ENCODE data around the gene TTC19.

The TTC19 gene

GRCh38 chr17:15999974-16000827, 577 bp downstream of the TTC19 start:
- Histone ChIP-seq H3K9ac (ENCODE audit: low read length) (peak overlapping the region; percentile 77), H3K27ac (ENCODE audit: low read depth, low read length) (peak overlapping the region; percentile 75), H3K23ac (ENCODE audit: low read length) (no peak overlapping the region), H3K14ac (ENCODE audit: low read length) (peak overlapping the region; percentile 90), H3K79me2 (ENCODE audit: control insufficient read depth, insufficient read depth, low read length, poor library complexity) (peaks cover 9% of the 10 kb centered on the region), H3K9me3 (ENCODE audit: insufficient read depth, low read depth, low read length) (no peaks in the 10 kb centered on the region), H3K4me3 (ENCODE audit: low read depth, low read length) (peak overlapping the region; percentile 95), H2BK12ac (ENCODE audit: low read length) (no peak overlapping the region), H3K4ac (ENCODE audit: low read depth, low read length) (peak overlapping the region; percentile 76), H4K8ac (ENCODE audit: low read depth, low read length) (peak overlapping the region; percentile 67), H3K79me1 (ENCODE audit: low read length) (peaks cover 7% of the 10 kb centered on the region), H2AFZ (ENCODE audit: insufficient read depth, low read length, poor library complexity) (peak overlapping the region; percentile 81), H3K36me3 (ENCODE audit: control insufficient read depth in 1 of 2, insufficient read depth in 2 of 2, low read length in 2 of 2) (peaks cover 15 to 23% of the 10 kb centered on the region in 2 experiments), H2BK5ac (ENCODE audit: low read depth, low read length, poor library complexity) (no peak overlapping the region), H4K12ac (ENCODE audit: low read depth, low read length) (peak overlapping the region; percentile 71), H2AK5ac (ENCODE audit: low read length) (no peak overlapping the region), H3K4me1 (ENCODE audit: control insufficient read depth in 1 of 2, insufficient read depth in 2 of 2, low read length in 2 of 2) (peaks cover 0 to 5% of the 10 kb centered on the region in 2 experiments), H4K91ac (ENCODE audit: low read depth, low read length) (peak overlapping the region; percentile 61), H3K4me2 (ENCODE audit: low read length) (peak overlapping the region; percentile 88), H3K27me3 (ENCODE audit: insufficient read depth, low read length) (no peaks in the 10 kb centered on the region), H3K18ac (ENCODE audit: low read length) (peak overlapping the region; percentile 89), H2BK120ac (ENCODE audit: insufficient read depth, low read length, poor library complexity) (peak overlapping the region; percentile 64)
- WGBS (ENCODE audit: extremely low coverage, insufficient coverage, insufficient read length) = no CpG with 5 or more reads among the region's 64 CpGs
- peak; percentile 47 to 61 for DNase-seq

- DNase-seq = peak; percentile 60 to 76
- H3K36me3 ChIP-seq (ENCODE audit: control insufficient read depth in 1 of 2, insufficient read depth in 2 of 2, low read length in 2 of 2) = peaks cover 17 to 30% of the 10 kb centered on the region in 2 experiments
- no peaks in the 10 kb centered on the region for H3K27me3 ChIP-seq (ENCODE audit: insufficient read depth, low read length)
- H3K9ac ChIP-seq (ENCODE audit: low read length) = no peak overlapping the region
- peak overlapping the region; percentile 76 for H3K4ac ChIP-seq (ENCODE audit: low read depth, low read length)
- H3K9me3 ChIP-seq (ENCODE audit: insufficient read depth, low read depth, low read length) = no peaks in the 10 kb centered on the region
- H3K4me2 ChIP-seq (ENCODE audit: low read length) = peak overlapping the region; percentile 88
- no peak overlapping the region for H2BK12ac ChIP-seq (ENCODE audit: low read length)
- no peak overlapping the region for H2BK120ac ChIP-seq (ENCODE audit: insufficient read depth, low read length, poor library complexity)
- peaks cover 7% of the 10 kb centered on the region for H3K79me1 ChIP-seq (ENCODE audit: low read length)
- H2AFZ ChIP-seq (ENCODE audit: insufficient read depth, low read length, poor library complexity) = no peak overlapping the region
- H3K4me1 ChIP-seq (ENCODE audit: control insufficient read depth in 1 of 2, insufficient read depth in 2 of 2, low read length in 2 of 2) = peaks cover 0 to 5% of the 10 kb centered on the region in 2 experiments
- no peak overlapping the region for H2BK5ac ChIP-seq (ENCODE audit: low read depth, low read length, poor library complexity)
- no peak overlapping the region for H2AK5ac ChIP-seq (ENCODE audit: low read length)
- no peak overlapping the region for H3K4me3 ChIP-seq (ENCODE audit: low read depth, low read length)
- no peak overlapping the region for H4K8ac ChIP-seq (ENCODE audit: low read depth, low read length)
- H4K91ac ChIP-seq (ENCODE audit: low read depth, low read length) = no peak overlapping the region
- H3K79me2 ChIP-seq (ENCODE audit: control insufficient read depth, insufficient read depth, low read length, poor library complexity) = peaks cover 9% of the 10 kb centered on the region
- no peak overlapping the region for H3K14ac ChIP-seq (ENCODE audit: low read length)
- no peak overlapping the region for H3K23ac ChIP-seq (ENCODE audit: low read length)
- H3K18ac ChIP-seq (ENCODE audit: low read length) = no peak overlapping the region
- H3K27ac ChIP-seq (ENCODE audit: low read depth, low read length) = no peak overlapping the region
- no peak overlapping the region for H4K12ac ChIP-seq (ENCODE audit: low read depth, low read length)
Measured at GRCh38 chr17:16001226-16001897, 1.7 kb downstream of the TTC19 start.

DNA sequence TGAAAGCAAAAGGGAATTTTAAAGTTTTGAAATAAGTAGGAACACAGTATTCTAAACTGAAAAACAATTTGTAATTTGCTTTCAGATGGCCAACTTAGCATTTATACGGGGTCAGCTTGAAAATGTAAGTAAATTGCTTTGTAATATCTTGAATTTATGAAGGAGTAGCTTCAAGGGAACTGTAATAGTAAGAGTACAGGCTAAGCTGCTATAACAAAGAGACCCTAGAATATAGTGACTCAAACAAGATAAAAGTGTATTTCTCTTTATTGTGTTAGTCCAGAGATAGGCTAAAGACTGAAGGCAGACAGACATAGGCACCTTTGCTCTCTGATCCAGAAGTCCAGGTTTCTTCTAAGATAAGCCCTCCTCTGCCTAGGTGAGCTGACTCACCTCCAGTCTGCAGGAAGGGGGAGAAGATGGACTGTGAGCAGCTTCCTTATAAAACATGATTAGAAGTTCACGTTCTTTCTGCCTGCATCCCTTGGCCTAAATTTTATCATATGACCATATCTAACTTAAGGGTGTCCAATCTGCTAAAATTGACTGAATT, 3.2 kb downstream of the TTC19 start:
- Histone ChIP-seq H3K79me1 (ENCODE audit: low read length) (peaks cover 7% of the 10 kb centered on the region), H4K91ac (ENCODE audit: low read depth, low read length) (no peak overlapping the region), H3K14ac (ENCODE audit: low read length) (no peak overlapping the region), H3K27ac (ENCODE audit: low read depth, low read length) (no peak overlapping the region), H3K27me3 (ENCODE audit: insufficient read depth, low read length) (no peaks in the 10 kb centered on the region), H3K9me3 (ENCODE audit: insufficient read depth, low read depth, low read length) (no peaks in the 10 kb centered on the region), H4K12ac (ENCODE audit: low read depth, low read length) (no peak overlapping the region), H2BK120ac (ENCODE audit: insufficient read depth, low read length, poor library complexity) (no peak overlapping the region), H3K4me1 (ENCODE audit: control insufficient read depth in 1 of 2, insufficient read depth in 2 of 2, low read length in 2 of 2) (peaks cover 0 to 5% of the 10 kb centered on the region in 2 experiments), H2AK5ac (ENCODE audit: low read length) (no peak overlapping the region), H4K8ac (ENCODE audit: low read depth, low read length) (no peak overlapping the region), H3K36me3 (ENCODE audit: control insufficient read depth in 1 of 2, insufficient read depth in 2 of 2, low read length in 2 of 2) (peaks cover 16 to 32% of the 10 kb centered on the region in 2 experiments), H2AFZ (ENCODE audit: insufficient read depth, low read length, poor library complexity) (no peak overlapping the region), H3K18ac (ENCODE audit: low read length) (no peak overlapping the region), H3K23ac (ENCODE audit: low read length) (no peak overlapping the region), H3K9ac (ENCODE audit: low read length) (no peak overlapping the region), H3K4ac (ENCODE audit: low read depth, low read length) (no peak overlapping the region), H2BK5ac (ENCODE audit: low read depth, low read length, poor library complexity) (no peak overlapping the region), H3K79me2 (ENCODE audit: control insufficient read depth, insufficient read depth, low read length, poor library complexity) (peaks cover 9% of the 10 kb centered on the region), H3K4me3 (ENCODE audit: low read depth, low read length) (no peak overlapping the region), H2BK12ac (ENCODE audit: low read length) (no peak overlapping the region), H3K4me2 (ENCODE audit: low read length) (no peak overlapping the region)
- no peak for DNase-seq
- WGBS (ENCODE audit: extremely low coverage, insufficient coverage, insufficient read length) = no CpG with 5 or more reads among the region's 2 CpGs

DNA sequence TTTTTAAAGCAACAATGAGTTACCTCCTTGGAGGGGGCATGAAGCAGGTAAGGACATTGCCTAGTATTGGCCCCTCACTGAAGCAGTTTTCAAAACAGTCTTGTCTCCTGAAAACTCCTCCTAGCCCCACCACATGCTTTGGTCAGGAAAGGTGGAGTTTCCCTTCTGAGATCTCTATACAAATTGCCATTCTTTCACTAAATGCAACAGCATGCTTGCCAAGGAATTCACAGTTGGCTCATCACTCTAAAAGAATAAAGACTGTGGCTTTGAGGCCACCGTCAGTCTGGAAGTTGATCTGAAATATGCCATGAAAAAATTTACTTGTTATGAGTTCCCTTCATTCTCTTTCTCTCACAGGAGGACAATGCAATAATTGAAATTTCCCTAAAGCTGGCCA, 4.2 kb downstream of the TTC19 start:
- no peak overlapping the region for H3K18ac ChIP-seq (ENCODE audit: low read length)
- peaks cover 9% of the 10 kb centered on the region for H3K79me2 ChIP-seq (ENCODE audit: control insufficient read depth, insufficient read depth, low read length, poor library complexity)
- no peak overlapping the region for H2AK5ac ChIP-seq (ENCODE audit: low read length)
- H2AFZ ChIP-seq (ENCODE audit: insufficient read depth, low read length, poor library complexity) = no peak overlapping the region
- no peak overlapping the region for H2BK12ac ChIP-seq (ENCODE audit: low read length)
- no peak overlapping the region for H2BK5ac ChIP-seq (ENCODE audit: low read depth, low read length, poor library complexity)
- H3K4ac ChIP-seq (ENCODE audit: low read depth, low read length) = no peak overlapping the region
- H4K91ac ChIP-seq (ENCODE audit: low read depth, low read length) = no peak overlapping the region
- no peak overlapping the region for H3K27ac ChIP-seq (ENCODE audit: low read depth, low read length)
- H2BK120ac ChIP-seq (ENCODE audit: insufficient read depth, low read length, poor library complexity) = no peak overlapping the region
- no peak overlapping the region for H3K4me2 ChIP-seq (ENCODE audit: low read length)
- no peak overlapping the region for H3K14ac ChIP-seq (ENCODE audit: low read length)
- no peak overlapping the region for H3K23ac ChIP-seq (ENCODE audit: low read length)
- no peaks in the 10 kb centered on the region for H3K9me3 ChIP-seq (ENCODE audit: insufficient read depth, low read depth, low read length)
- peaks cover 7% of the 10 kb centered on the region for H3K79me1 ChIP-seq (ENCODE audit: low read length)
- no peak overlapping the region for H3K4me3 ChIP-seq (ENCODE audit: low read depth, low read length)
- no peaks in the 10 kb centered on the region for H3K27me3 ChIP-seq (ENCODE audit: insufficient read depth, low read length)
- peaks cover 16 to 42% of the 10 kb centered on the region in 2 experiments for H3K36me3 ChIP-seq (ENCODE audit: control insufficient read depth in 1 of 2, insufficient read depth in 2 of 2, low read length in 2 of 2)
- no peak overlapping the region for H3K9ac ChIP-seq (ENCODE audit: low read length)
- no peak overlapping the region for H4K12ac ChIP-seq (ENCODE audit: low read depth, low read length)
- no peak for DNase-seq
- no CpG with 5 or more reads among the region's 1 CpG for WGBS (ENCODE audit: extremely low coverage, insufficient coverage, insufficient read length)
- no peak overlapping the region for H4K8ac ChIP-seq (ENCODE audit: low read depth, low read length)
- peaks cover 0 to 5% of the 10 kb centered on the region in 2 experiments for H3K4me1 ChIP-seq (ENCODE audit: control insufficient read depth in 1 of 2, insufficient read depth in 2 of 2, low read length in 2 of 2)

All from trophoblast cell (in vitro differentiated cells and primary cell).